Activated T-cell treated with anti-CD3 and anti-CD28 coated beads for 24 hours (primary cell): Measurements from ENCODE around the gene MAMLD1.

ENCODE experiments used
- DNase-seq: peaks from one replicate; pipeline ENCODE4 v3.0.0-alpha.2; 2020; ENCODE audit warnings: low read depth

MAMLD1 gene

DNA sequence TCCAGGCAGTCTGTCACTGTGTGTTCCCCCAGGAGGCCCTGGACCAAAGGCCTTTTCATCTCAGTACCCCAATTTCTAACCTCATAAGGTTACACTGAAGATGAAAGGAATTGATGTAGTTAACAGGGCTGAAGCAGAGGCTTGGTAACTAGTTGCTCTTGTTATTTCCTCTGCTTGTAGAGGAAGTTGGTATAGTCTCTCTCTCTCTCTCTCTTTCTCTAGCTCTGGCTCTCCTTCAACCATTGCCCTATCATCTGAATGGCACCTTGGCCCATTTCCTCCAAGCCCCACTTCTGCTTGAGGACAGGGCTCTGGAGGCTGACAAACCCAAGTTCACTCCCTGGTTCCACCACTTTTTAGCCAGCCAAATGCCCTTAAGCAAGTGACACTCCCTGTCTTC is 96.1 kb downstream of the MAMLD1 start:
- DNase-seq: no peak

DNA sequence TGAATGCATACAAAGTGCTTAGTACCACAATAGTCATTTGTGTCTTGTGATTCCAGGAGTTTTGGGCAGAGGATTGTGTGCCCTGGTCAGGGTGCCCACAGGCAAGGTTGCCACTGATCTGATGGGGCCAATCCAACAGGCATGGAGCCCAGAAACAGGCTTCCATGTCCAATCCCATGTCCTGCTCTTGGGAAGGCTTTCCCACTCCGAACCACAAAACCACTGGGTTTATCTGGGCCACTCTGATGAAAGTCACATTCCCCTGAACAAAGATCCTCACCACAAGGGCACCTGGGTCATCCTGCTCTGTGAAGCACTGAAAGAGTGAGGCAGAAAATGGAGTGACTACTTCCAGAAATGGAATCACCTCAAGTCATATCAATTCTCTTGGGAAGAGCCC is 96.9 kb downstream of the MAMLD1 start:
- DNase-seq: no peak

DNA sequence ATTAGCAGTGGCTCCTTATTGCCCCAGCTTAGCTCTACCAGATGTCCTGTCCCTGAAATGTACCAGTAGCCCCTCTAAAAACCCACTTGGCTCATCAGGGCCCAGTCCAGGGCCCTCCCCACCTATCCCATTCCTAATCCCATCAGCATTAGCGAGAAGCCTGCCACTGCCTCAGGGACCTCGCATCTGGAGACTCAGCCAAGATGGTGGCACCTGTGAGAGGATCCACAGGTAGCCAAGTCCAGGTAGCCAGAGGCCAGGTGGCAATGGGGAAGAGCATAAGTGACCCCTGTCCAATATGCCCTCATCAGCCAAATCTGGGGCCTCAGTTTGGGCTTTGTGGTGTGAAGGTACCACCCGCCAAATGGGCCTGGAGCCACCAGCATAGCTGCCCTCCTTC is 97.7 kb downstream of the MAMLD1 start:
- no peak for DNase-seq

DNA sequence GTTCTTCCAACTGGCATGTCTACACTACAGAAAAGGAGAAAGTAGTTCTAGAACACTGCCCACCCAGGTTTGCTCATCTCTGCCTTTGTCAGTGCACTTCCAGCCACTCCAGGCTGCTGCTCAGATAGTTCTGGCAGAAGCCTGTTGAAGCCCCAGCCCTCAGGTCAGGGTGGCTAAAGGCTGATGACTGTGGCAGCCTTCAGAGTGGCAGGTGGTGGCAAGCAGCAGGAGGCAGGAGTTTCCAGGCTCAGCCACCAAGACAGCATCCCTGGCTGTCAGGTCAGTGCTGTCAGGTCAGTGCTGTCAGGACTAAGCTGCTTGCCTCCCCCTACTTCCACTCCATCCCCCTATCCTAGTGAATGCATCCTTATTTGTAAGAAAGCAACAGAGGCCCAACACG is 100.4 kb downstream of the MAMLD1 start:
- no peak for DNase-seq

DNA sequence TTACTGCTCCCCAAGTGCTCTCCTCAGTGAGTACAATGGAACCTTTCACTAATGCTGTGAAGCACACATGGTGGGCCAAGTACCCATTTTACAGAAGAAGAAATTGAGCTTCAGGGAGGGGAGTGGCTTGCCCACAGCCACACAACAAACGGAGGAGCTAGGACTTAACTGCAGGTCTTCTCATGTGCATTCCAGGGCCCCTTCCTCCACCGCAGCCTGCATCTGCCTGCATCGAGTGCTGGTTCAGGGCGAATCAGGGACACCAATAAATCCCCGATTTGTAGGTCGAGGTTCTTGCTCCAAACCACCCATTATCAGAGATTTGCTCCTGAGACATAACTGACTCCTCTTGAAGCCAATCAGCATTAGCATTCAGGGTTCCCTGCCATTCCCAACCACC is 100.9 kb downstream of the MAMLD1 start:
- no peak for DNase-seq

DNA sequence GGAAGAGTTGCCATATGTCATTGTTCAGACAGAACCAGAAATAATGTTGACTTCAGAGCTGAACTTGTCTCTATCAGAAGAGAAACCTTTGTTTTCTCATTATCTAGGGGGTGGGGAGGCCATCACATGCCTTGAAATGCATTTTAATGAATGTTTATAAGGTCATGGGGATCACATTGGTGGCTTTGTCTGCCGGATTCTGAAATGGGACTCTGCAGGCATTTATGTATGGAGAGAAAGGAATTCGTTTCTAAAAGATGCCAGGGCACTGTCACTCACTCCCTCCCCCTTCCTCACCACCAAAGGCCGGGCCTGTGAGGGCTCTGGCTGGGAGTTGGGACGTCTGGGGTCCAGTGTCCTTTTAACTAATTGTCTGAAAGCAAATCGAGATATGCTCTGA is 102.2 kb downstream of the MAMLD1 start:
- DNase-seq: no peak

DNA sequence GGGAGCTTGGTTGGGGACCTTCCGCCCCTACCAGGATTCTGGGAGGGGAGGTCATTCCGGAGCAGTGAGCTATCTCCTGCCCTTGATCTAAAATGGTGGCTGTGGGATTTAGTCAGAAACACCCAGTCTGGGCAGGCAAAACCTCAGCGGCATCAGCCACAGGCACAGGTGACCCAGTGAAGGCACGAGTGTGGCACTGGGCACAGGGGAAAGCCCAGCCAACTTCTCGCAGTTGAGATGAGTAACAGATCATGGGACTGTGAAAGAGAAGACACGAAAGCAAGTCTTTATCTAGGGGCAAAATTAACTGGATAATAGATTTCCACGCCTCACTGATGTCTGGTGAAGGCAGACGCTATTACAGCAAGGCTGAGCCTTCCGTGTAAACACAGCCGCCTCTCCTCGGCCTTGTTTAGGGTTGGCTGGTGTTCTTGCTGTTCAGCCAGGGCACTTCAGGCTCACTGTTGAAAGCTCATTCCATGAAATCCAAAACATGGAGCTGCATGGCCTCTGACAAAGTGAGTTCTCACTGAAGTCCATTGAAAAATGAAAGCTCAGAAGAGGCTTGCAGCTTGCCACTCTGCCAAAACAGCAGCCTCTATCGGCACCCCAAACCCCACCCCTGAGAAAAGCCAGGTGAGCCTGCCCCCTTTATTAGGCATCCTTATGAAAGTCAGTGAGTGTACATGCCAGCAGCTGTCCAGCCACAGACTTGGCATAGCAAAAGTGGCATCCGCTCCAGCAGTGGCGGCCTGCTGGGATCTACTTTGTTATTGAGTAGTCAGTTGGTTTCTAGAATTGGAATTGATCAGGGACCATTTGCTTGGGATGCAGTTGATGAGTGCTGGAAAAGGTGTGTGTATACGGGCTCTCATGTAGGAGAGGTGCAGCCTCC is 103.0 kb downstream of the MAMLD1 start:
- no peak for DNase-seq

DNA sequence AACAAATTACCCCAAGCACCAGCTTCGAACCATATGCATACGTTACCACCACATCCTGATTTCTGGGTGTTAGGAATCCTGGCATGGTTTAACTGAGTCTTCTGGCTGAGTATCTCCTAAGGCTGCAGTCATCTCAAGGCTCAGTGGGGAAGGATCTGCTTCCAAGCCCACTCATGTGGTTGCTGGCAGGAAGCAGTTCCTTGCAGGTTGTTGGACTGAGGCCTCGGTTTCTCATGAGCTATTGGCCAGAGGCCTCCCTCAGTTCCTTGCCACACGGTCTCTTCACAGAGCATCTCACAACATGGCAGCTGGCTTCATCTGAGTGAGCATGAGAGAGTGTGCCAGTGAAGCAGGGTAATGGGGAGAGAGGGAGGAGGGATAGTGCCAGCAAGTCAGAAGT is 109.2 kb downstream of the MAMLD1 start:
- DNase-seq: no peak

DNA sequence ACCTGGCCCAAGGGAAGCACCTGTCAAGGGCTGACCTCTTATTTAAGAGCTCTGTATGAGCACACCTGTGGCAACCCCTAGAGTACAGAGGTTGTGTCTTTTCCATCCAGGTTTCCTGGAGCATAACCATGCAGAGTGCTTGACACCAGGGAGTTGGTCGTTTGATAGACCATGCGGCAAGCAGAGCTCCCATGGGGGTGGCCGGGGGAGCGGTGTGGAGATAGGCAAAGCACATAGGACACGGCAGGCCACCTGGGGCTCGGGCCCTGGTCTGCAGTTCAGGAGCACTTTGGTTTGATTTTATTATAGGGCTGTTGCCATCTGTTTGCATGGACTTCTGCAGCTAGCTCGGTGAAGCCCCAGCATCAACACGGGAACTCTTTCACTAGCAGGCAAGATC is 110.3 kb downstream of the MAMLD1 start:
- no peak for DNase-seq

DNA sequence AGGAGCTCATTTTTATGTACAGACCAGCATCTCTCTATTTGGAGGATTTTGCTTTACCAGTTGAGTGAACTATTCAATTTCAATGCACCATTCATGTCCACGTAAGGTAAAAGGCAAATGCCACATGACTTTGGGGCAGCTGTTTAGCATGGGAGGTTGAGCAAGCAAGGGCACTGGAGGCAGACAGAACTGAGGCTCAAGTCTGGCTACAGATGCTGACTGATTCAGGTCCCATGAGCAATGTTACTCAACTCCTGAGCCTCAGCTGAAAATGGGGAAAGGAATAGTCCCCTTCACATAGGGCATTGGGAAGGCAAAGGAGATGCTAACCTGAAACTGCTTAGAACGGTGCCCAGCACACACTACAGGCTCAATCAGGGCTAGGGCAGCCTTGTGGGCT is 112.3 kb downstream of the MAMLD1 start:
- no peak for DNase-seq

DNA sequence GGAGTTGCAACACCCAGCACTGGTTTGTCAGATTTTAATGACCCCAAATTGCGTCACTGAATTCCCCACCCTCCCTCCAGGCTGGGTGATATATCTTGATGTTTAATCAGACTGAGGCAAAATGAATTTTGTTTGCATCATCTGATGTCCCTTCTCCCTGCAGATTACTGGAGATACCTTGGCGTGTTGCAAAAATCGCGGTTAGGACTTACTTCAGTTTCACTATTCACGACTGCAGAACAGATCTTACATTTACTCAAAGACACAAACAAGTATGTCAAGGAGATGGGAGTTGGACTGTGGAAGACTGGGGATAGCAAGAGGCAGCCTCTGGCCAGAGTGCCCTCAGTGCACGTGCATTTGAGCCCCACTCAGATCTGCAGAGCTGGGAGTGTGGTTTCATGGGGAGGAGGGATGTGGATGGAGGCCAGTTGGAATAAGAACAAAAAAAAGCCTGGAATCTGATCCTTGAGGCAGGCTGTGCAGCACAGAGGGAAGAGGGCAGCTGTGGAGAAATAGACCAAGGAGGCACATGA is 113.1 kb downstream of the MAMLD1 start:
- no peak for DNase-seq

DNA sequence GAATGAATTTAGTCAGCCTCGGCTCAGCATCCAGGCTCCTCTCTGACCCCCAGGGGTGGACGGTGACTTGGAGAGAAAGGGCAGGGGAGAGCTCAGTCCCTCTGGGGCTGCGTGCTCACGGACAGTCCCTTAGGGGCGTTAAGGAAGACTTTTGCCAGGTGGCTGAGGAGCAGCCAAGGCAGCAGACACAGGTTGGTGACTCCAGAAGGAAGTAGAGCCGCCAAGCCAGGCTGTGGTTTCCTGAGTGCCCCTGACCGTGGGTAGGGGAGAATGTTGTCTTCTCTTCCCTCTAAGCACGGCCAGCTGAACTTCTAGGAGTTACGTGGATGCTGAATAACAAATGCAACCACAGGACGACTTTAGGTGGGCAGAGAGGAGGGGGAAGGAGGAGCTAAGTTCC is 114.3 kb downstream of the MAMLD1 start:
- no peak for DNase-seq

DNA sequence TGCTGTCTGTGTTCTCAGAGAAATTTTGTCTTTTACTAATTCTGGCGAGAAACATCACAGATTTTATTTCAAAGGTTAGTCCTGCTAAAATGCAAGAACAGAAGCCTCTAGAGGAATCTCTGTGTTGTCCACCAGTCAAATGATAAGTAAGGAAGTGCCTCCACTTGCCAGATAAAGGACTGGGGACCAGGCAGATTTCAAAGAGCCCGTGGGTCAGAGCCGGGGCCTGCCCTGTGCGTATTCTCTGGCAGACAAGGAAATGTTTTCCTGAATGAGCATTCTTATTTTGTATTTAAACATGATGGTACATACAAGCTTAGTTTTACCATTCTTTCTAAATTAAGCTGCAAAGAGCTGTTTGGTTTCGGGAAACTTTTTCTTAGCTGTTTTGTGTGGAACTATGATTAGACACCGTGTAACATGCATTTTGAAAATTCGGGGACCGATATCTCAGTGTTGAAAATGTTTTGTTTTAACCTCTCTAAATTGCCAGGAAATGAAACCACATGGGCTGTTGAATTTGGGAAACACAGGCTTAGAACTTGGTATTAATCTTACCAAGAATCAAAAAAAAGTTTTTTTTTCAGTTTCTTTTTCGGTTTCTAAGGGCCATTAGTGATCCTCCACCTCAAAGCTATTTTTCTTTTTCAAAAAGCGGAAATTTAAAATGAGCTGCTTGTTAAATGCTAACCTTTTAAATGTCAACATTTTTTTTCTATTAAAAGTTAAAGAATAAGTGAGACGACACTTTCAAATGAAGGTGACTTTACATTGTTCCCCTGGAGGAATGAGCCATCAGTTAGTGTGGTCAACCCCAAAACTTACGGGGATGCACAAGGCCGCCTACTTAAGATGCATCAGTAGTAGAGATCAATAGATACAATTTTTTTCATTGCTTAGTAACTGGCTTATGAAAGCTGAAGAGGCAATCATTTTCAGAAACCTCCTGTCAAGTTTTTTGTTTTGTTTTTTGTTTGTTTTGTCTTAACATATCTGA is 115.7 kb downstream of the MAMLD1 start:
- DNase-seq: peak; percentile 26

DNA sequence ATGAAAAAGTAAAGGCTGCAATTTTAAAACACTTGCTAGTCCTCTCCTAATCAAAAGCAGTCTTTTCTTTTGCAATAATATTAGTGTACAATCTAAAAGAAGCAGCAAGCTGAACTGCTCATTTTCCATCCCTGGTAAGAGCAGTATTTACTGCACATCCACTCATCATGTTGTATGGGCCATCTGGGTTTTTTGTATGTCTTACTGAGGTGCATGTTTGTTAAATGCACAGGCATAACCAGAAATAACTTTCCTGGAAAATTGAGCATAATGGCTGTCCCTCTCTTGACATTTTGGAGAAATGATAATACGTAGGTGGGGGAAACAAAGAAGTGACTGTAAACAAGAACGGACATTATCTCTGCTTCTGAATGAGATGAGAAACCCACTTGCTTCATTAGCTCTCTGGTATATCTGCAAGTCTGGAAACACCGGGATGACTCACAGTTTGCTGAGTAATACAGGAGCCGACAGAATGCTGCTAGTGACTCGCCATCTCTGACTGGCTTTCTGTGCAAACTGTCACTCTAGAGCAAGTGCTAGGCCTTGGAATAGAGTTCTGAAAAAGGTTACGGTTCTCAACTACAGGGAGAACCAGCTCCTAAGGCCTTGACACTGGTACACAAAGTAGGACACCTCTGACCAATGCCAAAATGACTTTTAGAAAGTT is 119.6 kb downstream of the MAMLD1 start:
- peak; percentile 52 for DNase-seq

DNA sequence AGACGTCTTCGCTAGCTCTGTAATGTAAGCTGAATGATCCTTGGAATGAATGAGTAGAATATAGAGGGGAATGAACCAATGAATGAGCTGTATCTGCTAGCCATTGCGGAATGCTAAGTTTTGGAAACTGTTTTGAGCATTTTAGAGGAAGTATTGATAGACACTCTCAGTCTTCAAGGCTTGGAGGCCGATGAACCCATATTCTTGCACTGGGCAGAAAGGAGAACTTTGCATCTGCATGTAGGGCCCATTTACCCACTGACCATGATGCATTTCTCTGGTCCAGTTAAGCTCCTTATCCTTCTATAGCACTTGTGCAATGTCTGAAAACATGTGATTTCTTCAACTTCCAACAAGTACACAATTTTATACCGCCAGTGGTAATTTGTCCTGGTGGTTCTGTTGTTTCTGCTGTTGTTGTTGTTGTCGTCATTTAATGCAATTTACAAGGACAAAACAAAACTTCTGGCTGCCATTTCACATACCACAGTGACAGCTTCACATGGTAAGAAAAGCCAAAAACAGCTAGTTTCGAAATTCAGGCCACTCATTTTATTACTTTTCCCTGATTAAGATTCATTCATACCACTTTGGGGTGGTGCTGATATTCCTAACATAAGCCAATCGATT is 120.4 kb downstream of the MAMLD1 start:
- DNase-seq: no peak

DNA sequence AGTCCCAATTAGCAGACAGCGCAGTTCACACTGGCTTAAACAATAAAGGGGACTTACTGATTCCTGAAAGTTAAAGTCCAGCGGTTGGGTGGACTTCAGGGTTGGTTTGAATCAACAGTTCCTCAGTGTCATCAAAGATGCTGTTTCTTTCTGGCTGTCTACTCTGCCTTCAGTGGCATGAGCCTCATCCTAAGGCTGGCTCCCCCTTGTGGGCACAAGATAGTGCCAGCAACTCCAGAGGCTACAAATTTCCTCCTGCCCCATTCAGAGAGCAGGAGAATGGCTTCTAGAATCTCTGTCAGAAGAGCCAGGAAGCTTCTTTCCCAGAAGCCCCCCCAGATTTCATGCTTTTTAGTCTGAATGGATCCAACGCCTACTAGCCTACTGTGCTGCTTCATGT is 122.9 kb downstream of the MAMLD1 start:
- peak; percentile 39 for DNase-seq

DNA sequence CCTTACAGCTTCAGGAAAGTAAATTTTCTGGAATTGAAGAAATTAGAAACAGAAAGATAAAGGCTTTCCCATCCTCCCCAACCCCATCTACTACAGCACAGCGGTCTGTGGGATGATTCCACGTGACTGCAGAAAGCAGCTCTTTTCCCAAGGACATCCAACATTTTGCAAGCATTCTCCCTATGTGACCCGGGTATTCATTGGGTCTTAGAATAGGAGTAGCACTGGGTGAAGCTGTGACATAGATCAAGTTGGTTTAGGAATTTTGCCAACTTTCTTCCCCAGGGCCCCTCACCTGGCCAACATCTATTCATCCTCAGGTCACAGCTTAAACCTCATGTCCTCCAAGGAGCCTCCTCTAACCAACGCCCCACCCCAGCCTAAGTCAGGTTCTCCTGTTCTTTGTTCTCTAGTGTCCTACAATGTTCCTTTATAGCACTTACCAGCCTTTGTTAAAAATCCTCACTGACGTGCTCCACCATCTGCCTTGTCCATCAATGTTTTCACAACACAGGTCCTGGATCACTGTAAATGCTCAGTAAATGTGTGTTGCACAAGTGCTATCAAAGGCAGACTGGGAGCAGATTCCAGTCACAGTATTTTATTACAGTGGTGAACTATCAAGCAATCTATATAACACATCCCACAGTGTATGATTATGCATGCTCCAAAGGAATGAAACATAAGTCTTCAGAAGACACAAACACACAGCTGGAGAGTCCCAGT is 124.4 kb downstream of the MAMLD1 start:
- DNase-seq: no peak

DNA sequence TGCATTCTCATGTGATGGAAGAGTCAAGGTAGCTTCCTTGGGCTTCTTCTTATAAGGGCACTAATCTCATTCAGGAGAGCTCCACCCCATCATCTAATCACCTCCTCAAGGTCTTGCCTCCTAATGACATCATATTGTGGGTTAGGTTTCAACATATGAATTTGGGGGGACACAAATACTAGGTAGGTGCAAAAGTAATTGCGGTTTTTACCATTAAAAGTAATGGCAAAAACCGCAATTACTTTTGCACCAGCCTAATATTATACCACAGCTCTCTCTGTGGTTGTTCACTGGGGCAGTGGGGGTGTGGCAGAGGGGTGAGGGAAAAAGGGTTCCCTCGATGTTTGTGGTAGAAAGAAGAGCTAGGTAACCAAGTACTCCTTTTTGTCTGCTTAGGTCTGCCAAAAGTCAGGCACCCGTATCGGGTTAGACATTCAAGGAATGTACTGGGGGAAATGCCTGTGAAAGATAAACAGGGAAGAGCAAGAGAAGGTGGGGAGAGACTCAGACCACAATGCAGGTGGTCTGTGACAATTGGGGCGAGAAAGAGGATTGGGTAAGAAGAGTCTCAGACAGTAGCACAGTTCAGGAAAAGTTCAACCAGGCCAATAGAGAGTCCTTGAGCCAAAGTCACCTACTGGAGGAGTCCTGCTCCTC is 126.4 kb downstream of the MAMLD1 start:
- no peak for DNase-seq

DNA sequence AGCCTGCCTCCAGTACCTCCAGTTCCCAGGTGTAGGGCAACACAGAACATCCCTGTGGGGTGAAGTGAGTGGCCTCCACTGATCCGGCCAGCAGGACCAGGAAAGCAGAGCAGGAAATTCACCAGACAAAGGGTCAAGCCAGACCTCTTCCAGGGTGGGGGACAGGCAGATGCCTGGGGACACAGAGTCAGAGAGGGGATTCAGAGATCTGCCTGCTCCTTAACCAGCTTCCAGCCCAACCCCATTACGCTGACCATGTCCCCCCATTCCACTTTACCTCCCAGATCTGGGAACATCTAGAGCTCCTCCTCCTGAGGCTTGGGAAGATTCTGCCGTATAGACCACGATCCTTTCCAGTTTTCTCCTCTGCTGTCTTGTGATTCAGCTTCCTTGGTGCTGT is 132.4 kb downstream of the MAMLD1 start:
- DNase-seq: no peak

DNA sequence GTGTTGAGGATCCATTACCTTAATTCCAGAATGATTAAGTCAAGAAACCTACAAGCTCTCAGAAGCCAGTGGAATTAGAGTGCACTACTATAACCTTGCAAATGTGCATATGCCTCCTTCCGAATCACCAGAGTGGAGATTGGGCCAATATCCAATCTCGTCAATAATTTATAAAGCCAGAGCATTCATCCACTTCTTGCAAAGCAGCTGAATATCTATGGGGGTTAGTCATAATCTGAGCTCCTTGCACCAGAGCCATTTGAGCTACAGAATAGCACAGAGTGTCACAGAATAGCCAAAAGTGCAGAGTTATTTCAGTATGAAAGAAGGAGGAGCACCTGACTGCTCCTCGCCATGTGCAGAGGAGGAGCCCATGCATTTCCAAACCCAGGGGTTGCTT is 136.1 kb downstream of the MAMLD1 start:
- DNase-seq: no peak
